HG03521 (cell line): ENCODE measurements around the gene PELI2.
"Not testable (repeated sequence)": the region's sequence is repeated elsewhere in the genome, so short reads cannot be mapped to it uniquely, and the experiment has no call there.

Source experiments
- ATAC-seq: cut with Tn5 transposase; IDR thresholded peaks from one replicate; pipeline ENCODE4 v1.9.1; 2021; ENCODE audit warnings: mild to moderate bottlenecking, moderate library complexity; ENCODE audit not compliant: unreplicated experiment

PELI2 gene

GRCh38 chr14:56142314-56142713 lies 24.1 kb downstream of the PELI2 start:
- no peak for ATAC-seq

GRCh38 chr14:56143025-56143424 lies 24.8 kb downstream of the PELI2 start:
- no peak for ATAC-seq

GRCh38 chr14:56144176-56144575 lies 26.0 kb downstream of the PELI2 start:
- ATAC-seq: no peak

GRCh38 chr14:56145181-56145769 lies 27.1 kb downstream of the PELI2 start:
- no peak for ATAC-seq

- no peak for ATAC-seq
Observed at GRCh38 chr14:56145965-56146364, 27.8 kb downstream of the PELI2 start.

GRCh38 chr14:56147449-56147848 lies 29.2 kb downstream of the PELI2 start:
- ATAC-seq: no peak

GRCh38 chr14:56147986-56148901 lies 30.0 kb downstream of the PELI2 start:
- no peak for ATAC-seq

- ATAC-seq: no peak
Observed at GRCh38 chr14:56149151-56149550, 30.9 kb downstream of the PELI2 start.

GRCh38 chr14:56149995-56150394 lies 31.8 kb downstream of the PELI2 start:
- no peak for ATAC-seq

- ATAC-seq: no peak
Observed at GRCh38 chr14:56150645-56151345, 32.6 kb downstream of the PELI2 start.

GRCh38 chr14:56152221-56152620 lies 34.0 kb downstream of the PELI2 start:
- no peak for ATAC-seq

- no peak for ATAC-seq
Observed at GRCh38 chr14:56153267-56153666, 35.1 kb downstream of the PELI2 start.

GRCh38 chr14:56154321-56154720 lies 36.1 kb downstream of the PELI2 start:
- no peak for ATAC-seq

GRCh38 chr14:56156096-56156495 lies 37.9 kb downstream of the PELI2 start:
- ATAC-seq: no peak

- no peak for ATAC-seq
Observed at GRCh38 chr14:56159066-56159465, 40.9 kb downstream of the PELI2 start.

GRCh38 chr14:56160088-56160487 lies 41.9 kb downstream of the PELI2 start:
- no peak for ATAC-seq

- no peak for ATAC-seq
Observed at GRCh38 chr14:56161658-56162057, 43.4 kb downstream of the PELI2 start.

GRCh38 chr14:56162476-56162875 lies 44.3 kb downstream of the PELI2 start:
- no peak for ATAC-seq

- ATAC-seq: not testable (repeated sequence)
Observed at GRCh38 chr14:56166579-56166978, 48.4 kb downstream of the PELI2 start.

- no peak for ATAC-seq
Observed at GRCh38 chr14:56168007-56168616, 49.9 kb downstream of the PELI2 start.

- ATAC-seq: no peak
Observed at GRCh38 chr14:56170028-56170427, 51.8 kb downstream of the PELI2 start.
